Uterus (tissue), 4 donors: ENCODE results near the gene MLF2. TPM values are rescaled to one million over a fixed set of nuclear protein-coding genes. Genes with fewer than 3 reads are reported as not detected.

Source experiments
- DNase-seq, 2 donors: peaks; one replicate each; pipeline ENCODE4 v3.0.0-alpha.2; 2019 to 2020
- H3K27ac ChIP-seq, 2 donors: fragments of 200-600 bp; sonication (generic); 1 replicate in 1 of 2; 2 replicates in 1 of 2; pipeline ENCODE4 v1.5.1; 2016 to 2018
- H3K27me3 ChIP-seq, 2 donors: fragments of 200-600 bp; sonication (generic); one replicate each; pipeline ENCODE4 v1.5.1; 2018 to 2019; ENCODE audit warnings: control low read depth in 1 of 2
- H3K36me3 ChIP-seq, 2 donors: fragments of 200-600 bp; sonication (generic); one replicate each; pipeline ENCODE4 v1.5.1; 2019; ENCODE audit warnings: control low read depth in 1 of 2
- H3K4me1 ChIP-seq, 2 donors: fragments of 200-600 bp; sonication (generic); one replicate each; pipeline ENCODE4 v1.5.1; 2018 to 2019; ENCODE audit warnings: control low read depth in 1 of 2
- H3K4me3 ChIP-seq, 2 donors: fragments of 200-600 bp; sonication (generic); 1 replicate in 1 of 2; 2 replicates in 1 of 2; pipeline ENCODE4 v1.5.1; 2018 to 2019; ENCODE audit warnings: mild to moderate bottlenecking in 1 of 2
- H3K9me3 ChIP-seq, 2 donors: fragments of 200-600 bp; sonication (generic); one replicate each; pipeline ENCODE4 v1.5.1; 2019; ENCODE audit warnings: control low read depth in 1 of 2
- CTCF ChIP-seq, 4 experiments: fragments of 200-600 bp in 2 of 4; fragments of 450-650 bp in 2 of 4; sonication (generic) in 2 of 4; IDR thresholded peaks; one replicate each; pipeline ENCODE4 v1.5.1; 2016 to 2019; ENCODE audit warnings: antibody characterized with exemption in 4 of 4, mild to moderate bottlenecking in 2 of 4, moderate library complexity in 1 of 4
- POLR2A ChIP-seq, 2 donors: fragments of 450-650 bp; IDR thresholded peaks; one replicate each; pipeline ENCODE4 v1.6.1; 2016; ENCODE audit warnings: antibody characterized with exemption in 2 of 2, mild to moderate bottlenecking in 1 of 2, moderate library complexity in 1 of 2
- intact Hi-C: fragments of 100-400 bp; cut with DNase I; formaldehyde crosslinking; loops from one replicate; pipeline ENCODE4 v1.15.1; 2023; ENCODE audit warnings: low total_unique reads
- total RNA-seq, 4 donors: library from RNA; depleted of rRNA in 3 of 4; stranded (reverse); fragments of >200 nt in 3 of 4; gene quantifications; one replicate each; pipeline versions ENCODE4 v1.1.0 to v1.2.4, GENCODE V29; 2014 to 2023
- donor health status: DM: yes; HTN: yes; CAD: no.

Gene MLF2
- total RNA-seq, 4 donors from 2014 or later = 124 to 408 (median 147) TPM

- no peaks in the 10 kb centered on the region for H3K9me3 ChIP-seq
Observed at GRCh38 chr12:6791931-6792520, 39.1 kb upstream of the MLF2 start.

GRCh38 chr12:6790496-6791150 is 37.7 kb upstream of the MLF2 start:
- Histone ChIP-seq H3K27ac (no peak overlapping the region), H3K27me3 (no peaks in the 10 kb centered on the region), H3K4me3 (no peak overlapping the region), H3K9me3 (no peaks in the 10 kb centered on the region), H3K36me3 (no peaks in the 10 kb centered on the region), H3K4me1 (no peaks in the 10 kb centered on the region)
- TF ChIP-seq POLR2A (IDR thresholded peaks at IDR 0.05) (no peak), CTCF (IDR thresholded peaks at IDR 0.05) (no peak)
- DNase-seq = no peak
- intact Hi-C loops = no loop called here

More at GRCh38 chr12:6791931-6792520, 39.1 kb upstream of the MLF2 start:
- TF ChIP-seq POLR2A (IDR thresholded peaks at IDR 0.05) = no peak
- TF ChIP-seq CTCF (IDR thresholded peaks at IDR 0.05) = no peak
- no peak overlapping the region for H3K4me3 ChIP-seq
- H3K27me3 ChIP-seq = no peaks in the 10 kb centered on the region
- no peak for DNase-seq
- no peaks in the 10 kb centered on the region for H3K36me3 ChIP-seq
- no peaks in the 10 kb centered on the region for H3K4me1 ChIP-seq
- no peak overlapping the region for H3K27ac ChIP-seq
- intact Hi-C loops = no loop called here

GRCh38 chr12:6788972-6789924 is 36.3 kb upstream of the MLF2 start, which contains the start of gene CD4:
TSS of gene CD4 (plus strand) at chr12:6789528. CDS start at chr12:6800139, 10,611 bp downstream.
- Histone ChIP-seq H3K4me1 (no peaks in the 10 kb centered on the region), H3K4me3 (no peak within 1 kb of the TSS), H3K27ac (no peak within 1 kb of the TSS), H3K36me3 (no peaks in the 10 kb centered on the region), H3K9me3 (no peaks in the 10 kb centered on the region), H3K27me3 (no peaks in the 10 kb centered on the region)
- DNase-seq = no peak
- intact Hi-C loops = no loop called here
- no peak for TF ChIP-seq POLR2A (IDR thresholded peaks at IDR 0.05)
- TF ChIP-seq CTCF (IDR thresholded peaks at IDR 0.05) = no peak

GRCh38 chr12:6787309-6787708 is 34.4 kb upstream of the MLF2 start:
- Histone ChIP-seq H3K27ac (no peak overlapping the region), H3K36me3 (no peaks in the 10 kb centered on the region), H3K9me3 (no peaks in the 10 kb centered on the region), H3K27me3 (no peaks in the 10 kb centered on the region), H3K4me3 (no peak overlapping the region), H3K4me1 (no peaks in the 10 kb centered on the region)
- DNase-seq = no peak
- no peak for TF ChIP-seq POLR2A (IDR thresholded peaks at IDR 0.05)
- intact Hi-C loops = no loop called here

- no peak for TF ChIP-seq POLR2A (IDR thresholded peaks at IDR 0.05)
- no peak for TF ChIP-seq CTCF (IDR thresholded peaks at IDR 0.05)
- no peaks in the 10 kb centered on the region for H3K9me3 ChIP-seq
- DNase-seq = no peak
- no peaks in the 10 kb centered on the region for H3K27me3 ChIP-seq
- H3K27ac ChIP-seq = no peak overlapping the region
- no peaks in the 10 kb centered on the region for H3K36me3 ChIP-seq
- H3K4me3 ChIP-seq = no peak overlapping the region
- no peaks in the 10 kb centered on the region for H3K4me1 ChIP-seq
- intact Hi-C loops = no loop called here
Observed at GRCh38 chr12:6786416-6787094, 33.6 kb upstream of the MLF2 start.
